ENCODE data around the gene RBPMS2.

RBPMS2 gene

DNA sequence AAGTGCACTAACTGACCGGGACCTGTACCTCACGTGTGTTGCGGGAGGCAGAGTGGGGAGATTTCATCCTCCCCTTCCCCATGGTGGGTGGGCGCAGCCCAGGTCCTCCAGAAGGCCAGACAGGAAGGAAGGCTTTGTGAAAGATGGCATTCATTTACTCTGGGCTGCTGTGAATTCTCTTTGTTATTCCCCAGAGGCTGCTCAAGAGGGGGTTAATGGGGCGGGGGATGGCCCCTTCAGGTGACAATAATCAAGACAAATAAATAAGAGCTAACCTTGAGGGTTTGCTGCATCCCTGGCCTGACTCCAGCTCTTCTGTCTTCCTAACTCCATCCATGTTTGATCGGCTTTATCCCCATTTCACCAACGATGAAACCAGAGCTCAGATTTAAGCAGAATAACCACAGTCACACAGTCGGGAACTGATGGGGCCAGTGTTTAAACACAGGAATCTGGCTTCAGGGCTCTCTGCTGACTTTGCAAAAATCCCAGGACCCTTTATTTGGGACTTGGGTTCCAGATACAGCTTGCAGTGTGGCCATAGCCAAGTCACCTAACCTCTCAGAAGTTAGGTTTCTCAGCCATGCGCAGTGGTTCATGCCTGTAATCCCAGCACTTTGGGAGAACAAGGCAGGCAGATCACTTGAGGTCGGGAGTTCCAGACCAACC lies 33.5 kb upstream of the RBPMS2 start:
- Histone ChIP-seq H3K4me1 (ENCODE audit: low read length) (peaks cover 11% of the 10 kb centered on the region), H3K9ac (ENCODE audit: low read length) (no peak overlapping the region), H3K4me2 (ENCODE audit: low read length) (no peak overlapping the region), H3K79me2 (ENCODE audit: low read length) (no peaks in the 10 kb centered on the region), H3K27me3 (ENCODE audit: low read depth, low read length) (peaks cover 6% of the 10 kb centered on the region; the same call in 1 of the 2 replicates), H3K4me3 (ENCODE audit: low read length) (no peak overlapping the region), H2AFZ (ENCODE audit: low read depth, low read length) (no peak overlapping the region), H4K20me1 (ENCODE audit: insufficient read depth, low read length) (no peaks in the 10 kb centered on the region), H3K27ac (ENCODE audit: low read length) (no peak overlapping the region), H3K36me3 (replicated peaks; ENCODE audit: low read depth, low read length) (no peaks in the 10 kb centered on the region), H3K9me3 (ENCODE audit: insufficient read depth, low read length) (no peaks in the 10 kb centered on the region)
- TF ChIP-seq EZH2phosphoT487 (IDR thresholded peaks at IDR 0.05; ENCODE audit: low read depth) (no peak), CTCF (IDR thresholded peaks at IDR 0.05; ENCODE audit: low read depth, low read length) (no peak)

DNA sequence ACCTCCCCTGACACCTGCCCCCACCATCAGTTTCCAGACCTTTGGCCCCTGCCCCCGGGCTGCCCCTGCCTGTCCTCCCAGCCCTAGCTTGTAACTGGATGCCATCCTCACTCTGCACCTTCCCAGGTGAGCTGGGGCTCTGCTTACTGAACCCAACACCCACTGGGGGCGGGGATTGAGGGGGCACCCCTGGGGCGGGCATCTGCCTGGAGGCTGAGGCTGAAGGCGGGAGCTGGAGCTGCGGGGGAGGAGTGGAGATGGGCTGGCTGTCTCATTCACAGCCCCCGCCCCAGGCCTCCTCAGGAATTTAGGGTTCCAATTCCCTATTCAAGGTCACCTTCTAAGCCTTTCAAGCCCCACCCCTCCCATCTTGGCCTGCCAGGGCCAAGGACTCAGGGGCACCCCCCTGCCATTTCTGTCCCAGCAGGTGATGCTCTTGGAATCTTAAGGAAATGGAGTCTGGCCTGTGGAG lies 32.4 kb upstream of the RBPMS2 start:
- Histone ChIP-seq H3K4me3 (ENCODE audit: low read length) (no peak overlapping the region), H3K9ac (ENCODE audit: low read length) (no peak overlapping the region), H3K4me2 (ENCODE audit: low read length) (no peak overlapping the region), H3K27me3 (ENCODE audit: low read depth, low read length) (peaks cover 6% of the 10 kb centered on the region; the same call in 1 of the 2 replicates), H3K27ac (ENCODE audit: low read length) (no peak overlapping the region), H4K20me1 (ENCODE audit: insufficient read depth, low read length) (no peaks in the 10 kb centered on the region), H3K36me3 (replicated peaks; ENCODE audit: low read depth, low read length) (no peaks in the 10 kb centered on the region), H2AFZ (ENCODE audit: low read depth, low read length) (no peak overlapping the region), H3K4me1 (ENCODE audit: low read length) (peaks cover 11% of the 10 kb centered on the region), H3K79me2 (ENCODE audit: low read length) (no peaks in the 10 kb centered on the region), H3K9me3 (ENCODE audit: insufficient read depth, low read length) (no peaks in the 10 kb centered on the region)
- TF ChIP-seq EZH2phosphoT487 (IDR thresholded peaks at IDR 0.05; ENCODE audit: low read depth) (no peak), CTCF (IDR thresholded peaks at IDR 0.05; ENCODE audit: low read depth, low read length) (no peak)

DNA sequence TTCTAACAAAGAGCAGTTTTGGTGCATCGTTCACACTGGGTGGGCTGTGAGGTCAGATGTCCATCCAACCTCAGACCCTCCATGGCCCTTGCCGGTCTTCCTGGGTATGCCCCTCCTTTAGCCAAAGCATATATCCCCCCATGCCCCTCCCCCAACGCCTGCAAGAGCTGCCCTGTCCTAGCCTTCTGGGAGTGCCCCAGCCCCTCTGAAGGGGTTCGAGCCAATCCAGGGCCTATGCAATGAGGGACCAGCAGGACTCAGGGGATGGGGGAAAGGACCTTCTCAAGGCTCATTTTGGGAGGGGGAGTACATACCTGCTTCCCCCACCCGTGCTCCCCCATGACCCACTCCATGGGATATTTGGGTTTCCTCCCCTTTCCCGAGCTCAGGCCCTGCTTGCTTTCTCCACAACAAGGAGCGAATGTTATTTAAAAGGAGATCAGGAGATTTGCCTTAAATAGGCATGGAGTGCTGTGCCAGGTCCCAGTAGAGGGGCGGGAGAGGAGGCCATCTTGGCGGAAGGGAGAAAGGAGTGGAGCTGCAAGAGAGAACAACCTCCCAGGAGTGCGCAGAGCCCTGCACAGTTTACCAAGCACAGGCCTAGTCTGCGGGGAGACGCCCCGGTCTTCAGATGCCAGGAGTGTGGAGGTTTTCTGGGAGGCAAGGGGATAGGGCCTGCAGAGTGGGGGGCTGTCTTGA lies 31.8 kb upstream of the RBPMS2 start:
- H3K9me3 ChIP-seq (ENCODE audit: insufficient read depth, low read length), result no peaks in the 10 kb centered on the region
- H3K79me2 ChIP-seq (ENCODE audit: low read length), result no peaks in the 10 kb centered on the region
- TF ChIP-seq EZH2phosphoT487 (IDR thresholded peaks at IDR 0.05; ENCODE audit: low read depth) (no peak), CTCF (IDR thresholded peaks at IDR 0.05; ENCODE audit: low read depth, low read length) (no peak)
- no peaks in the 10 kb centered on the region for H3K36me3 ChIP-seq (replicated peaks; ENCODE audit: low read depth, low read length)
- H3K27ac ChIP-seq (ENCODE audit: low read length), result no peak overlapping the region
- peaks cover 9% of the 10 kb centered on the region for H3K4me1 ChIP-seq (ENCODE audit: low read length)
- H2AFZ ChIP-seq (ENCODE audit: low read depth, low read length), result no peak overlapping the region
- H4K20me1 ChIP-seq (ENCODE audit: insufficient read depth, low read length), result no peaks in the 10 kb centered on the region
- no peak overlapping the region for H3K4me2 ChIP-seq (ENCODE audit: low read length)
- peaks cover 6% of the 10 kb centered on the region; the same call in 1 of the 2 replicates for H3K27me3 ChIP-seq (ENCODE audit: low read depth, low read length)
- no peak overlapping the region for H3K9ac ChIP-seq (ENCODE audit: low read length)
- no peak overlapping the region for H3K4me3 ChIP-seq (ENCODE audit: low read length)

- Histone ChIP-seq H3K36me3 (replicated peaks; ENCODE audit: low read depth, low read length) (no peaks in the 10 kb centered on the region), H3K27ac (ENCODE audit: low read length) (no peak overlapping the region), H3K9ac (ENCODE audit: low read length) (no peak overlapping the region), H3K4me3 (ENCODE audit: low read length) (no peak overlapping the region), H4K20me1 (ENCODE audit: insufficient read depth, low read length) (no peaks in the 10 kb centered on the region), H3K79me2 (ENCODE audit: low read length) (no peaks in the 10 kb centered on the region), H3K27me3 (ENCODE audit: low read depth, low read length) (peaks cover 6% of the 10 kb centered on the region; the same call in 1 of the 2 replicates), H3K4me1 (ENCODE audit: low read length) (peaks cover 4% of the 10 kb centered on the region), H3K4me2 (ENCODE audit: low read length) (no peak overlapping the region), H3K9me3 (ENCODE audit: insufficient read depth, low read length) (no peaks in the 10 kb centered on the region), H2AFZ (ENCODE audit: low read depth, low read length) (no peak overlapping the region)
- TF ChIP-seq CTCF (IDR thresholded peaks at IDR 0.05; ENCODE audit: low read depth, low read length) (no peak), EZH2phosphoT487 (IDR thresholded peaks at IDR 0.05; ENCODE audit: low read depth) (no peak)
Measured at GRCh38 chr15:64806509-64806908, 31.1 kb upstream of the RBPMS2 start.

Data from OCI-LY3 (cell line).